ENCODE data around the gene TNFRSF25. TPM values are rescaled to one million over a fixed set of nuclear protein-coding genes. Genes with fewer than 3 reads are reported as not detected.

Gene TNFRSF25
- total RNA-seq, 4 donors from 2014 or later, result 53.7 to 168 (median 75.7) TPM

DNA sequence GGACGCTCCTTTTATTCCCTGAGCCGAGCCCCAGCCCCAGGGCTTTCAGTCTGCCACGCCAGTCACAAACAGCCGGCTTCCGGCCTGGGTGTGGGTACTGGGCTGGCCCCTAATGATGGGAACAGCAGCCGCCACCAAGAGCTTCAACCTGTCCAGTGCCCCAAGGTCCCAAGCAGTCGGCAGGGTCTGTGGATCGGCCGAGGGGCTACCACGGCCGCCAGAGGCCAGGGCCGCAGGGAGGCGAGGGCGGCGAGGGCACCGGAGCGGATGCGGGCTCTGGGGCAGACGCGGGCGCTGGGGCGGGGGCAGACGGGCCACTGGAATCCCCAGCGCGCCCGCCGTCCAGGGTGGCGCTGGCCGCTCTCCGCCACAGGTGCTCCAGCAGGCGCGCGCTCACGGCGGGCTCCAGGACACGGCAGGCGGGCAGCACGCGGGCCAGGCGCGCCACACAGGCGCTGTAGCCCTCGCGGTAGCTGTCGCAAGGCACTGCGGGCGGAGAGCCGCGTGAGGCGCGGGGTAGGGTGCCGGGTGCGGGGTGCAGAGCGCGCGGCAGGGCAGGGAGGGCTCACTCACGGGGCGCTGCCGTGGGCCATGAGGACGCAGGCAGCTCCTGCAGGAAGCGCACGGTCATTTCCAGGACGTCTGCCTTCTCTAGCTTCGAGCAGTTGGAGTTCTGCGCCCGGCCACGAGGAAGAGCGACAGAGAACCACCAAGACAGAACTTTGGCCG is 47.1 kb downstream of the TNFRSF25 start:
- no peak for DNase-seq (ENCODE audit: low spot score in 2 of 2)
- TF ChIP-seq POLR2A (IDR thresholded peaks at IDR 0.05), result no peak
- TF ChIP-seq, protein P1, sequence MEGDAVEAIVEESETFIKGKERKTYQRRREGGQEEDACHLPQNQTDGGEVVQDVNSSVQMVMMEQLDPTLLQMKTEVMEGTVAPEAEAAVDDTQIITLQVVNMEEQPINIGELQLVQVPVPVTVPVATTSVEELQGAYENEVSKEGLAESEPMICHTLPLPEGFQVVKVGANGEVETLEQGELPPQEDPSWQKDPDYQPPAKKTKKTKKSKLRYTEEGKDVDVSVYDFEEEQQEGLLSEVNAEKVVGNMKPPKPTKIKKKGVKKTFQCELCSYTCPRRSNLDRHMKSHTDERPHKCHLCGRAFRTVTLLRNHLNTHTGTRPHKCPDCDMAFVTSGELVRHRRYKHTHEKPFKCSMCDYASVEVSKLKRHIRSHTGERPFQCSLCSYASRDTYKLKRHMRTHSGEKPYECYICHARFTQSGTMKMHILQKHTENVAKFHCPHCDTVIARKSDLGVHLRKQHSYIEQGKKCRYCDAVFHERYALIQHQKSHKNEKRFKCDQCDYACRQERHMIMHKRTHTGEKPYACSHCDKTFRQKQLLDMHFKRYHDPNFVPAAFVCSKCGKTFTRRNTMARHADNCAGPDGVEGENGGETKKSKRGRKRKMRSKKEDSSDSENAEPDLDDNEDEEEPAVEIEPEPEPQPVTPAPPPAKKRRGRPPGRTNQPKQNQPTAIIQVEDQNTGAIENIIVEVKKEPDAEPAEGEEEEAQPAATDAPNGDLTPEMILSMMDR (IDR thresholded peaks at IDR 0.05), result no peak
- H3K4me3 ChIP-seq (ENCODE audit: low read depth, poor library complexity, severe bottlenecking), result peak overlapping the region; percentile 27
- WGBS, 2 donors, result 10% methylated on average over 12 to 43 of the region's 69 CpGs
- intact Hi-C loops (cut with DNase I; ENCODE audit: low total_unique reads), result no loop called here

DNA sequence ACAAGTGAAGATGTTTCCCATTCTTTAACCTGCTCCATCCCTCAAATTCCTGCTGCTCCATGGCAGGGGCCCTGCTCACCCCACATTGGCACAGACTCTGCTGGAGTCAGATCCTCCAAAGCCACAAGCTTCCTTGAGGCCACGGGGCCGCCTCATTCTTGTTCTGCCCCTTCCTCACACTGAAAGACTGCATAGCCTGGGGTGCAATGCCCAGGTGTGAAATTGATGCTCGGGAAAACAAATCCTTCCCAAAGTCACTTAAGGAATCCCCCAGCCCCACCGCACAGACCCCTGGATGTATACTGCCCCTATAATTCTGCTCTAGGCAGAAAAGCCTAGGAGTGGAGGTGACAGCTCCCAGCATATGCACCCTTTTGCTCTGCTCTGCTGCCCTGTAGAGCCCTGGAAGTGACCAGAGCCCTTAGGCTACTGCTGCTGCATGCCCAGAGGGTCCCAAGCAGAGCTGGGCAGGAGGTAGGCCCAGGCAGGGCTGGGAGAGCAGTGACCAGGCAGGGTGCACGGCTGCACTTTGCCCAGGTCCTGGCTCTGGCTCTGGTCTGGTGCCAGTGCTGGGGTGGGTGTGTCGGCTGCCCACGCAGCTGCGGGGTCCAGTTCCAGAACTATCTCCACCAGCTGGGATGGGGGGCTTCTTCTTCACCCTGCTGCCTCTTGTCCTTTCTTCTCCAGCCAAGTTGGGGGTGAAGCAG is 47.9 kb downstream of the TNFRSF25 start:
- TF ChIP-seq, protein P1 (IDR thresholded peaks at IDR 0.05), result no peak
- TF ChIP-seq POLR2A (IDR thresholded peaks at IDR 0.05), result no peak
- no peak for DNase-seq (ENCODE audit: low spot score in 2 of 2)
- no peak overlapping the region for H3K4me3 ChIP-seq (ENCODE audit: low read depth, poor library complexity, severe bottlenecking)
- intact Hi-C loops (cut with DNase I; ENCODE audit: low total_unique reads), result no loop called here
- 56 to 62% methylated on average over 8 of the region's 8 CpGs for WGBS, 2 donors

DNA sequence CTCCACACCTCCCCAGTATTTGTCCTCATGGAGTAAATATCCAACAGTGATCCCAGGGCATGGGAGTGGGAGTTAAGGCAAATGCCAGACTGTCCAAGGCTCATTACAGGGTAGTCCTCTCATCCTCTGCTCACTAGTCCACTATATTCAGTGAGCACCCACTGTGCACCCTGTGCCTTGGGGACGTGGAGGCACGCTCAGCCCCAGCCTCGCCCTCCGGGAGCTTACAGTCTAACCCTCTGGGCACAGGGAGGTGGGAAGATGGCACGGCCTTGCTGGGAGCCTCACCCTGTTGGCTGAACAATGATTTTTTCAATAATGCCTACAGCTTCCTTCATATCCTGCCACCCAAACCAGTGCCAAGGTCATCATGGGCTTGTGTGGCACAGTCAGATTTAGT is 49.1 kb downstream of the TNFRSF25 start:
- TF ChIP-seq, protein P1 (IDR thresholded peaks at IDR 0.05), result no peak
- no peak for TF ChIP-seq POLR2A (IDR thresholded peaks at IDR 0.05)
- H3K4me3 ChIP-seq (ENCODE audit: low read depth, poor library complexity, severe bottlenecking), result no peak overlapping the region
- intact Hi-C loops (cut with DNase I; ENCODE audit: low total_unique reads), result no loop called here
- DNase-seq (ENCODE audit: low spot score in 2 of 2), result no peak
- WGBS, 2 donors, result 66 to 72% methylated on average over 5 of the region's 5 CpGs

DNA sequence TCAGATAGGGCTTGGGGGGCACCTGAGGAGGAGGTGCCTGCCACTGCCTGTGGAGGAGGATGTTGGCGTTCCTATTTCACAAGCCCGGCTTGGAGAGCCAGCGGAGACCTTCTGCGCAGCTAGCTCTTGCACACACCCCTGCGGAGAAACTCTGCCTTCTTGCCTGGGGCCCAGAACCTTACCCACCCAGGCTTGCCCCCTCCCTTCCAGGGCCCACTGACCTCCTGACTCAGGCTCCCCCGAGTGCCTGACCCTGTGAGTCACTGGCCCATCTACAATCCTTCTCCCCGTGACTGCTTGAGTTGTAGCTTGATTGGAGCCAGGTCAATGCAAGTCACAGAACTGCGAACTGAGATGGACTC is 49.7 kb downstream of the TNFRSF25 start:
- no peak for TF ChIP-seq POLR2A (IDR thresholded peaks at IDR 0.05)
- TF ChIP-seq, protein P1 (IDR thresholded peaks at IDR 0.05), result no peak
- intact Hi-C loops (cut with DNase I; ENCODE audit: low total_unique reads), result no loop called here
- no peak overlapping the region for H3K4me3 ChIP-seq (ENCODE audit: low read depth, poor library complexity, severe bottlenecking)
- WGBS, 2 donors, result 68 to 87% methylated on average over 8 of the region's 8 CpGs
- DNase-seq (ENCODE audit: low spot score in 2 of 2), result no peak

DNA sequence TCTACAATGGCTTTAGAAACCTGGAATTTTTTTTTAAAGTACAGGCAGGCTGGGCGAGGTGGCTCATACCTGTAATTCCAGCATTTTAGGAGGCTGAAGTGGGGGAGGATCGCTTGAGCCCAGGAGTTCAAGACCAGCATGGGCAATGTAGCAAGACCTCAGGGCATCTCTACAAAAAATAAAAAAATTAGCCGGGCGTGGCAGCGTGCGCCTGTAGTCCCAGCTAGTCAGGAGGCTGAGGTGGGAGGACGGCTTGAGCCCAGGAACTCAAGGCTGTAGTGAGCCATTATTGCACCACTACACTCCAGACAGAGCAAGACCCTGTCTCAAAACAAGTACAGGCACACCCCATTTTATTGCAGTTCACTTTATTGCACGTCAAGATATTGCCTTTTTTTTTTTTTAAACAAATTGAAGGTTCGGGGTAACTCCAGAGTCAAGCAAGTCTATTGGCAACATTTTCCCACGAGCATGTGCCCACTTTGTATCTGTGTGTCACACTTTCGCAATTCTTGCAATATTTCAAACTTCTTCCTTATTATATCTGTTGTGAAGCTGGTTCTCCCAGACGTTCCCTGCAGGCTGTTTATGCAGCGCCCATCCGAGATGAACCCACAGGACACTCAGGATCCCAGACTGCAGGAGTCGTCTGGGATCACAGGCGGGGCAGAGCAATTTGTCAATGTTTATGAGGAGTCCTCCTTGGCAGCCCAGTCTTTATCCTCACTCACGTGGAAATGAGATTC is 50.9 kb downstream of the TNFRSF25 start:
- WGBS, 2 donors, result 33 to 36% methylated on average over 17 of the region's 17 CpGs
- H3K4me3 ChIP-seq (ENCODE audit: low read depth, poor library complexity, severe bottlenecking), result no peak overlapping the region
- no peak for DNase-seq (ENCODE audit: low spot score in 2 of 2)
- intact Hi-C loops (cut with DNase I; ENCODE audit: low total_unique reads), result no loop called here
- TF ChIP-seq POLR2A (IDR thresholded peaks at IDR 0.05), result no peak
- TF ChIP-seq, protein P1 (IDR thresholded peaks at IDR 0.05), result no peak
